Uterus (tissue), 4 donors: Measurements from ENCODE around the gene DAPK3. TPM values are rescaled to one million over a fixed set of nuclear protein-coding genes. Genes with fewer than 3 reads are reported as not detected.

Experiments used
- DNase-seq, 2 donors: peaks; one replicate each; pipeline ENCODE4 v3.0.0-alpha.2; 2019 to 2020
- H3K27ac ChIP-seq, 2 donors: fragments of 200-600 bp; sonication (generic); 1 replicate in 1 of 2; 2 replicates in 1 of 2; pipeline ENCODE4 v1.5.1; 2016 to 2018
- H3K27me3 ChIP-seq, 2 donors: fragments of 200-600 bp; sonication (generic); one replicate each; pipeline ENCODE4 v1.5.1; 2018 to 2019; ENCODE audit warnings: control low read depth in 1 of 2
- H3K36me3 ChIP-seq, 2 donors: fragments of 200-600 bp; sonication (generic); one replicate each; pipeline ENCODE4 v1.5.1; 2019; ENCODE audit warnings: control low read depth in 1 of 2
- H3K4me1 ChIP-seq, 2 donors: fragments of 200-600 bp; sonication (generic); one replicate each; pipeline ENCODE4 v1.5.1; 2018 to 2019; ENCODE audit warnings: control low read depth in 1 of 2
- H3K4me3 ChIP-seq, 2 donors: fragments of 200-600 bp; sonication (generic); 1 replicate in 1 of 2; 2 replicates in 1 of 2; pipeline ENCODE4 v1.5.1; 2018 to 2019; ENCODE audit warnings: mild to moderate bottlenecking in 1 of 2
- H3K9me3 ChIP-seq, 2 donors: fragments of 200-600 bp; sonication (generic); one replicate each; pipeline ENCODE4 v1.5.1; 2019; ENCODE audit warnings: control low read depth in 1 of 2
- CTCF ChIP-seq, 4 experiments: fragments of 200-600 bp in 2 of 4; fragments of 450-650 bp in 2 of 4; sonication (generic) in 2 of 4; IDR thresholded peaks; one replicate each; pipeline ENCODE4 v1.5.1; 2016 to 2019; ENCODE audit warnings: antibody characterized with exemption in 4 of 4, mild to moderate bottlenecking in 2 of 4, moderate library complexity in 1 of 4
- POLR2A ChIP-seq, 2 donors: fragments of 450-650 bp; IDR thresholded peaks; one replicate each; pipeline ENCODE4 v1.6.1; 2016; ENCODE audit warnings: antibody characterized with exemption in 2 of 2, mild to moderate bottlenecking in 1 of 2, moderate library complexity in 1 of 2
- intact Hi-C: fragments of 100-400 bp; cut with DNase I; formaldehyde crosslinking; loops from one replicate; pipeline ENCODE4 v1.15.1; 2023; ENCODE audit warnings: low total_unique reads
- total RNA-seq, 4 donors: library from RNA; depleted of rRNA in 3 of 4; stranded (reverse); fragments of >200 nt in 3 of 4; gene quantifications; one replicate each; pipeline versions ENCODE4 v1.1.0 to v1.2.4, GENCODE V29; 2014 to 2023
- donor health status: DM: yes; HTN: yes; CAD: no.

Gene DAPK3
- total RNA-seq, 4 donors from 2014 or later = 7.1 to 119 (median 91.9) TPM

GRCh38 chr19:3980353-3981251 is 9.7 kb upstream of the DAPK3 start:
- Histone ChIP-seq H3K4me3 (no peak overlapping the region), H3K27ac (no peak overlapping the region)
- intact Hi-C loops = loop anchor here (10.0 kb wide), 1 partner anchor 224 kb away; no protein-coding TSS in a partner anchor

GRCh38 chr19:3979674-3980352 is 8.9 kb upstream of the DAPK3 start:
- TF ChIP-seq CTCF (IDR thresholded peaks at IDR 0.05) = no peak
- no peak for TF ChIP-seq POLR2A (IDR thresholded peaks at IDR 0.05)
- H3K36me3 ChIP-seq = no peaks in the 10 kb centered on the region
- no peak for DNase-seq
- intact Hi-C loops = loop anchor here (10.0 kb wide), 1 partner anchor 225 kb away; no protein-coding TSS in a partner anchor
- H3K4me1 ChIP-seq = peaks cover 0 to 11% of the 10 kb centered on the region in 2 donors
- no peak overlapping the region for H3K4me3 ChIP-seq
- H3K9me3 ChIP-seq = no peaks in the 10 kb centered on the region
- no peaks in the 10 kb centered on the region for H3K27me3 ChIP-seq
- H3K27ac ChIP-seq = no peak overlapping the region

More at GRCh38 chr19:3980353-3981251, 9.7 kb upstream of the DAPK3 start:
- Histone ChIP-seq H3K27me3 (no peaks in the 10 kb centered on the region), H3K36me3 (no peaks in the 10 kb centered on the region), H3K4me1 (peaks cover 0 to 11% of the 10 kb centered on the region in 2 donors), H3K9me3 (no peaks in the 10 kb centered on the region)
- no peak for DNase-seq
- TF ChIP-seq CTCF (IDR thresholded peaks at IDR 0.05) = no peak
- no peak for TF ChIP-seq POLR2A (IDR thresholded peaks at IDR 0.05)

GRCh38 chr19:3979289-3979673 is 8.4 kb upstream of the DAPK3 start:
- no peaks in the 10 kb centered on the region for H3K36me3 ChIP-seq
- H3K27ac ChIP-seq = no peak overlapping the region
- peaks cover 0 to 10% of the 10 kb centered on the region in 2 donors for H3K4me1 ChIP-seq
- intact Hi-C loops = no loop called here
- no peak for TF ChIP-seq CTCF (IDR thresholded peaks at IDR 0.05)
- no peak overlapping the region for H3K4me3 ChIP-seq
- DNase-seq = no peak
- no peaks in the 10 kb centered on the region for H3K9me3 ChIP-seq
- H3K27me3 ChIP-seq = no peaks in the 10 kb centered on the region

- Histone ChIP-seq H3K4me1 (no peaks in the 10 kb centered on the region), H3K36me3 (no peaks in the 10 kb centered on the region), H3K27ac (no peak overlapping the region), H3K4me3 (no peak overlapping the region), H3K9me3 (no peaks in the 10 kb centered on the region), H3K27me3 (no peaks in the 10 kb centered on the region)
- intact Hi-C loops = no loop called here
- no peak for DNase-seq
- TF ChIP-seq CTCF (IDR thresholded peaks at IDR 0.05) = no peak
- TF ChIP-seq POLR2A (IDR thresholded peaks at IDR 0.05) = no peak
These were observed 7.2 kb upstream of the DAPK3 start for GRCh38 chr19:3978145-3978544.
